IMR-90 (cell line): ENCODE measurements around the gene GJC2. TPM values are rescaled to one million over a fixed set of nuclear protein-coding genes. Genes with fewer than 3 reads are reported as not detected.

ENCODE experiments used
- ATAC-seq: fragments of 200-7000 bp; cut with Tn5 transposase; 2 replicates; pipeline ENCODE4 v1.9.1; 2020; ENCODE audit warnings: low read depth, mild to moderate bottlenecking, moderate library complexity
- BruUV-seq: library from RNA; stranded (reverse); fragments of 400-500 nt; replicated peaks from 2 replicates; lab custom pipeline; 2021; lab: Mats Ljungman, UMichigan
- CTCF ChIA-PET: fragments of 300-600 bp; formaldehyde crosslinking; extraction: SDS; loops from one replicate; lab custom pipeline; 2021; ENCODE audit warnings: antibody characterized with exemption; lab: Yijun Ruan, JAX
- POLR2A ChIA-PET: fragments of 300-600 bp; sonication (Branson Sonifier 250); formaldehyde crosslinking; loops from one replicate; lab custom pipeline; 2022; ENCODE audit warnings: antibody characterized with exemption; ENCODE audit not compliant: unreplicated experiment; lab: Charles Lee
- DNase-seq: peaks from one replicate; pipeline ENCODE4 v3.0.0; 2013
- H2AFZ ChIP-seq: replicated peaks from 2 replicates; pipeline ENCODE3; 2013; ENCODE audit warnings: low read length, mild to moderate bottlenecking; ENCODE audit not compliant: poor library complexity
- H2AK5ac ChIP-seq: 2 replicates; pipeline ENCODE4 v1.6.1; 2013; ENCODE audit warnings: low read depth, low read length, inconsistent platforms
- H2AK9ac ChIP-seq: replicated peaks from 2 replicates; pipeline ENCODE3; 2013; ENCODE audit warnings: mild to moderate bottlenecking, low read depth, low read length, moderate library complexity; ENCODE audit not compliant: poor library complexity
- H2BK120ac ChIP-seq: 2 replicates; pipeline ENCODE4 v1.6.1; 2013; ENCODE audit warnings: low read depth, low read length, inconsistent platforms
- H2BK15ac ChIP-seq: 3 replicates; pipeline ENCODE4 v1.6.1; 2013; ENCODE audit warnings: low read depth, low read length, inconsistent platforms
- H2BK20ac ChIP-seq: 2 replicates; pipeline ENCODE4 v1.6.1; 2013; ENCODE audit warnings: low read depth, mild to moderate bottlenecking, inconsistent platforms, low read length, moderate library complexity
- H2BK5ac ChIP-seq: 2 replicates; pipeline ENCODE4 v1.6.1; 2013; ENCODE audit warnings: mild to moderate bottlenecking, low read depth, low read length, inconsistent platforms; ENCODE audit not compliant: poor library complexity, severe bottlenecking
- H3K14ac ChIP-seq: replicated peaks from 2 replicates; pipeline ENCODE4 v1.6.1; 2013; ENCODE audit warnings: low read depth, low read length, inconsistent platforms
- H3K18ac ChIP-seq: 2 replicates; pipeline ENCODE4 v1.6.1; 2013; ENCODE audit warnings: low read depth, low read length, control low read depth
- H3K23ac ChIP-seq: 2 replicates; pipeline ENCODE4 v1.6.1; 2013; ENCODE audit warnings: low read depth, low read length, inconsistent platforms
- H3K27ac ChIP-seq: 2 replicates; pipeline ENCODE4 v1.5.1; 2013; ENCODE audit warnings: mild to moderate bottlenecking, control low read depth, low read length; ENCODE audit not compliant: insufficient read depth
- H3K27me3 ChIP-seq: 2 replicates; pipeline ENCODE4 v1.6.1; 2013; ENCODE audit warnings: low read length; ENCODE audit not compliant: control insufficient read depth, insufficient read depth
- H3K36me3 ChIP-seq: 2 replicates; pipeline ENCODE4 v1.6.1; 2013; ENCODE audit warnings: low read length, mixed read lengths; ENCODE audit not compliant: control insufficient read depth, insufficient read depth
- H3K4ac ChIP-seq: 2 replicates; pipeline ENCODE4 v1.6.1; 2013; ENCODE audit warnings: low read depth, low read length, inconsistent platforms
- H3K4me1 ChIP-seq: 2 replicates; pipeline ENCODE4 v1.6.1; 2013; ENCODE audit warnings: low read length, mixed read lengths; ENCODE audit not compliant: control insufficient read depth, insufficient read depth
- H3K4me2 ChIP-seq: 2 replicates; pipeline ENCODE4 v1.6.1; 2013; ENCODE audit warnings: low read depth, mild to moderate bottlenecking, control low read depth, low read length, moderate library complexity
- H3K4me3 ChIP-seq: 2 replicates; pipeline ENCODE4 v1.5.1; 2013; ENCODE audit warnings: low read depth, mild to moderate bottlenecking, control low read depth, low read length, moderate library complexity; ENCODE audit not compliant: insufficient read depth
- H3K56ac ChIP-seq: 2 replicates; pipeline ENCODE4 v1.6.1; 2013; ENCODE audit warnings: low read length, inconsistent platforms; ENCODE audit not compliant: insufficient read depth; ENCODE audit errors: extremely low read depth
- H3K79me1 ChIP-seq, 2 experiments: 2 replicates each; pipeline ENCODE4 v1.6.1; 2013; ENCODE audit warnings: low read length in 2 of 2, inconsistent platforms in 1 of 2, low read depth in 1 of 2
- H3K9ac ChIP-seq: 2 replicates; pipeline ENCODE4 v1.6.1; 2013; ENCODE audit warnings: low read depth, low read length, control low read depth
- H3K9me1 ChIP-seq: 2 replicates; pipeline ENCODE4 v1.6.1; 2013; ENCODE audit warnings: low read length, inconsistent platforms; ENCODE audit not compliant: insufficient read depth
- H3K9me3 ChIP-seq: 2 replicates; pipeline ENCODE4 v1.6.1; 2013; ENCODE audit warnings: low read length; ENCODE audit not compliant: control insufficient read depth, insufficient read depth
- H4K20me1 ChIP-seq: 2 replicates; pipeline ENCODE4 v1.6.1; 2013; ENCODE audit warnings: low read length, inconsistent platforms; ENCODE audit not compliant: insufficient read depth
- H4K5ac ChIP-seq: 2 replicates; pipeline ENCODE4 v1.6.1; 2013; ENCODE audit warnings: mild to moderate bottlenecking, low read depth, low read length, control low read depth
- H4K8ac ChIP-seq, 2 experiments: 2 replicates each; pipeline ENCODE4 v1.6.1; 2013; ENCODE audit warnings: low read depth in 2 of 2, low read length in 2 of 2, control low read depth in 1 of 2, inconsistent platforms in 1 of 2
- H4K91ac ChIP-seq: 2 replicates; pipeline ENCODE4 v1.6.1; 2013; ENCODE audit warnings: low read depth, low read length, inconsistent platforms; ENCODE audit not compliant: insufficient read depth
- BHLHE40 ChIP-seq: fragments of 150-350 bp; IDR thresholded peaks from 2 replicates; pipeline ENCODE4 v1.6.1; 2016; ENCODE audit warnings: mild to moderate bottlenecking, low read depth, low read length
- CEBPB ChIP-seq: IDR thresholded peaks from 2 replicates; pipeline ENCODE4 v1.6.1; 2012; ENCODE audit warnings: low read depth, low read length, improper control_type of control experiment
- CHD1 ChIP-seq: IDR thresholded peaks from 2 replicates; pipeline ENCODE4 v1.6.1; 2012; ENCODE audit warnings: low read depth, low read length, improper control_type of control experiment
- FOS ChIP-seq: fragments of 150-350 bp; IDR thresholded peaks from 2 replicates; pipeline ENCODE4 v1.6.1; 2016; ENCODE audit warnings: low read depth, low read length
- MAFK ChIP-seq: IDR thresholded peaks from 2 replicates; pipeline ENCODE4 v1.6.1; 2012; ENCODE audit warnings: low read depth, low read length, improper control_type of control experiment
- MAZ ChIP-seq: IDR thresholded peaks from 2 replicates; pipeline ENCODE4 v1.6.1; 2012; ENCODE audit warnings: low read depth, mild to moderate bottlenecking, low read length, improper control_type of control experiment, moderate library complexity, borderline replicate concordance
- MXI1 ChIP-seq: IDR thresholded peaks from 2 replicates; pipeline ENCODE4 v1.6.1; 2012; ENCODE audit warnings: low read depth, mild to moderate bottlenecking, low read length, moderate library complexity, borderline replicate concordance
- NFE2L2 ChIP-seq: fragments of 150-350 bp; IDR thresholded peaks from 2 replicates; pipeline ENCODE4 v1.6.1; 2016; ENCODE audit warnings: low read depth, mild to moderate bottlenecking, low read length
- POLR2A ChIP-seq: IDR thresholded peaks from 2 replicates; pipeline ENCODE4 v1.6.1; 2012; ENCODE audit warnings: mild to moderate bottlenecking, low read depth, low read length
- RAD21 ChIP-seq: IDR thresholded peaks from 2 replicates; pipeline ENCODE4 v1.6.1; 2012; ENCODE audit warnings: low read length, improper control_type of control experiment
- RCOR1 ChIP-seq: IDR thresholded peaks from 2 replicates; pipeline ENCODE4 v1.6.1; 2012; ENCODE audit warnings: mild to moderate bottlenecking, low read length, improper control_type of control experiment; ENCODE audit not compliant: insufficient replicate concordance
- RFX5 ChIP-seq: IDR thresholded peaks from 2 replicates; pipeline ENCODE4 v1.8.0; 2012; ENCODE audit warnings: low read depth, mild to moderate bottlenecking, low read length, moderate library complexity
- SMC3 ChIP-seq: fragments of 150-350 bp; IDR thresholded peaks from 2 replicates; pipeline ENCODE4 v1.6.1; 2016; ENCODE audit warnings: low read depth, mild to moderate bottlenecking, antibody characterized with exemption, low read length, moderate library complexity
- WGBS, 2 experiments: methylation state at CpG; one replicate each; pipeline versions ENCODE4 v1.1.5 to v1.1.7; 2013; ENCODE audit warnings: missing lambda C conversion rate in 2 of 2; ENCODE audit not compliant: insufficient read length in 1 of 2; ENCODE audit errors: extremely low coverage in 2 of 2; 5-methylcytosine and 5-hydroxymethylcytosine counted together
- dilution Hi-C: fragments of 300-500 bp; cut with HindIII; formaldehyde crosslinking; loops from one replicate; pipeline ENCODE4 v1.14.3; 2018; ENCODE audit warnings: low sequenced_read_pairs; ENCODE audit not compliant: unreplicated experiment
- in situ Hi-C: fragments of 300-500 bp; cut with MboI; formaldehyde crosslinking; loops from 3 replicates; pipeline ENCODE4 v1.14.3; 2019; ENCODE audit warnings: low sequenced_read_pairs, inconsistent platforms, mixed read lengths
- intact Hi-C: fragments of 100-400 bp; cut with micrococcal nuclease; formaldehyde crosslinking; loops from 2 replicates; pipeline ENCODE4 v1.10.0; 2022
- polyA plus RNA-seq, 3 experiments: library from polyadenylated mRNA; depleted of rRNA; stranded (reverse); fragments of >200 nt; gene quantifications; 2 replicates each; pipeline ENCODE4 v1.2.3, GENCODE V29; 2012; ENCODE audit warnings: low replicate concordance in 1 of 3
- total RNA-seq: library from RNA; depleted of rRNA; stranded (reverse); fragments of >200 nt; gene quantifications from 2 replicates; pipeline ENCODE4 v1.2.3, GENCODE V29; 2012
- TF ChIP-seq, protein P1 (sequence below): conservative IDR thresholded peaks from 2 replicates; pipeline ENCODE4 v1.5.1; 2012; ENCODE audit warnings: mild to moderate bottlenecking, low read depth, low read length, improper control_type of control experiment
- TF ChIP-seq, protein P2 (sequence below): fragments of 150-350 bp; IDR thresholded peaks from 2 replicates; pipeline ENCODE4 v1.6.1; 2017; ENCODE audit warnings: mild to moderate bottlenecking, antibody characterized with exemption, low read length, low read depth

GJC2 gene
- total and polyA plus RNA-seq, 2 of the 4 experiments (the other 2 are of a cell fraction) = 1.1 to 1.7 TPM

DNA sequence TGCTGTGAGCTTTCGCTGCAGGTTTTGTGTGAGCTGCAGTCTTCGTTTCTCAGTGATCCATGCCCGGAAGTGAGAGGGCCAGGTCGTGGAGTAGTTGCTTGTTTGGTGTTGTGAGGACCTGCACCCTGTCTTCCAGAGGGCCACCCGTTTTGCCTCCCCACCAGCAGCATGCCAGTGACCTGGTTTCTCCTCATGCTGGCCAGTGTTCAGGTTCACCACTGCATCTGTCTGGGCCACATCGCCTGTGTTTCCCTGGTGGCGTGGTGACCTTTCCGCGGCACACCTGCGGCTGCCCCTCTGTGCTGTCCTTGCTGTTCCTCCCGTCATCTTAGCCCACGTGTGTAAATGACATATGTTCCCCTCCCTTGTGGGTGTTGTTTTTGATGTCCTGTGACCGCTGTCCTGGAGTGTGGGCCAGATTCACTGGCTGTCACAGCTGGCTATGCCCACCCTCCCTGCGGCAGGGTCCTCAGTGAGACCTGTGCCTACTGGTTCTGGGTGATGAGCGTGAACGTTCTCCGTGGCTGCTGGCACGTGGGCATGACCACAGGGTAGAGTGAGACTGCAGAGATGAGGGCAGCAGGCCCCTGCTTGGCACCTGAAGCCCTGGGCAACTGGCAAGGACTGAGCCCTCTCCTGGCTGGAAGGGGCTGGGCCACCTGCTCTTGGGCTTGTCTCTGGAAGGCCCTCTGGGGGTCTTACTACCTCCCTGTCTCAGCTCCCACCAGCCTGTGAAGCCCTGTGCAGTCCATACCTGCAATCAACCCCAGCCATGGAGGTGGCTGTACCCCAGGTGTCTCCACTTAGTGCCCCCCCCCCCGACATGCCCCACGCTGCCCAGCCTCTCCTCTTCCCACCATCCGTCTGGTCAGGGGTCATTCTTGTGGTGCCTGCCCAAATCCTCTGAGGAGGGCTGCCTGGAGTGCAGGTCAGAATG lies 23.1 kb downstream of the GJC2 start:
- H3K9me3 ChIP-seq = no peaks in the 10 kb centered on the region; the same call in 1 of the 2 replicates
- H3K27me3 ChIP-seq = no peaks in the 10 kb centered on the region
- ChIA-PET CTCF (interaction anchor here (0.6 kb wide), 1 partner anchor 31 kb away, joined by 3 read pairs; no protein-coding TSS in a partner anchor), POLR2A (no interaction called here)
- BruUV-seq = no TSS peak
- dilution Hi-C loops (no loop called here), in situ Hi-C loops (no loop called here), intact Hi-C loops (no loop called here)
- H3K9ac ChIP-seq = no peak overlapping the region
- no peak overlapping the region for H4K5ac ChIP-seq
- no peak overlapping the region for H2BK15ac ChIP-seq
- H2BK120ac ChIP-seq = no peak overlapping the region
- H4K20me1 ChIP-seq = peaks cover 11% of the 10 kb centered on the region
- no peak overlapping the region for H2AFZ ChIP-seq
- H3K14ac ChIP-seq = no peak overlapping the region
- no peak overlapping the region for H2BK20ac ChIP-seq
- 0 out of 2 replicates have a peak, but pooled peaks cover 6% of the 10 kb centered on the region for H3K36me3 ChIP-seq
- no peak overlapping the region for H3K4ac ChIP-seq
- 77% methylated on average over 2 of the region's 21 CpGs; no CpG with 5 or more reads in 1 of the 2 experiments for WGBS, 2 experiments
- no peak overlapping the region for H4K91ac ChIP-seq
- peaks cover 7 to 50% of the 10 kb centered on the region in 2 experiments for H3K79me1 ChIP-seq
- no peak for ATAC-seq
- no peak overlapping the region for H4K8ac ChIP-seq
- H2BK5ac ChIP-seq = no peak overlapping the region
- no peak overlapping the region for H3K56ac ChIP-seq
- no peak overlapping the region for H3K4me3 ChIP-seq
- H3K9me1 ChIP-seq = peaks cover 2% of the 10 kb centered on the region; the same call in 1 of the 2 replicates
- H3K23ac ChIP-seq = no peak overlapping the region
- H3K27ac ChIP-seq = no peak overlapping the region
- peak overlapping the region; percentile 5 for H2AK9ac ChIP-seq
- H3K4me1 ChIP-seq = peaks cover under 1% of the 10 kb centered on the region; the same call in 1 of the 2 replicates
- DNase-seq = no peak
- H3K18ac ChIP-seq = no peak overlapping the region
- no peak overlapping the region; the same call in 1 of the 2 replicates for H2AK5ac ChIP-seq
- H3K4me2 ChIP-seq = no peak overlapping the region
- TF ChIP-seq SMC3 = no peak
- TF ChIP-seq RFX5 = no peak
- TF ChIP-seq MXI1 = no peak
- no peak for TF ChIP-seq FOS
- TF ChIP-seq MAZ = no peak
- no peak for TF ChIP-seq CEBPB
- no peak for TF ChIP-seq RCOR1
- TF ChIP-seq, protein P1, sequence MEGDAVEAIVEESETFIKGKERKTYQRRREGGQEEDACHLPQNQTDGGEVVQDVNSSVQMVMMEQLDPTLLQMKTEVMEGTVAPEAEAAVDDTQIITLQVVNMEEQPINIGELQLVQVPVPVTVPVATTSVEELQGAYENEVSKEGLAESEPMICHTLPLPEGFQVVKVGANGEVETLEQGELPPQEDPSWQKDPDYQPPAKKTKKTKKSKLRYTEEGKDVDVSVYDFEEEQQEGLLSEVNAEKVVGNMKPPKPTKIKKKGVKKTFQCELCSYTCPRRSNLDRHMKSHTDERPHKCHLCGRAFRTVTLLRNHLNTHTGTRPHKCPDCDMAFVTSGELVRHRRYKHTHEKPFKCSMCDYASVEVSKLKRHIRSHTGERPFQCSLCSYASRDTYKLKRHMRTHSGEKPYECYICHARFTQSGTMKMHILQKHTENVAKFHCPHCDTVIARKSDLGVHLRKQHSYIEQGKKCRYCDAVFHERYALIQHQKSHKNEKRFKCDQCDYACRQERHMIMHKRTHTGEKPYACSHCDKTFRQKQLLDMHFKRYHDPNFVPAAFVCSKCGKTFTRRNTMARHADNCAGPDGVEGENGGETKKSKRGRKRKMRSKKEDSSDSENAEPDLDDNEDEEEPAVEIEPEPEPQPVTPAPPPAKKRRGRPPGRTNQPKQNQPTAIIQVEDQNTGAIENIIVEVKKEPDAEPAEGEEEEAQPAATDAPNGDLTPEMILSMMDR = no peak
- no peak for TF ChIP-seq NFE2L2
- TF ChIP-seq, protein P2, sequence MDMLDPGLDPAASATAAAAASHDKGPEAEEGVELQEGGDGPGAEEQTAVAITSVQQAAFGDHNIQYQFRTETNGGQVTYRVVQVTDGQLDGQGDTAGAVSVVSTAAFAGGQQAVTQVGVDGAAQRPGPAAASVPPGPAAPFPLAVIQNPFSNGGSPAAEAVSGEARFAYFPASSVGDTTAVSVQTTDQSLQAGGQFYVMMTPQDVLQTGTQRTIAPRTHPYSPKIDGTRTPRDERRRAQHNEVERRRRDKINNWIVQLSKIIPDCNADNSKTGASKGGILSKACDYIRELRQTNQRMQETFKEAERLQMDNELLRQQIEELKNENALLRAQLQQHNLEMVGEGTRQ = no peak
- TF ChIP-seq POLR2A = no peak
- no peak for TF ChIP-seq CHD1
- TF ChIP-seq RAD21 = no peak
- no peak for TF ChIP-seq MAFK
- TF ChIP-seq BHLHE40 = no peak
